ENCODE results near the gene ARL16. TPM values are rescaled to one million over a fixed set of nuclear protein-coding genes. Genes with fewer than 3 reads are reported as not detected.
A peak's percentile ranks its signal among the peaks of the same experiment; 100 is the strongest.

ARL16 gene
- polyA plus RNA-seq, 1 experiment, result 70.8 TPM

- no peak for DNase-seq (ENCODE audit: low read depth)
- no peaks in the 10 kb centered on the region for H3K27me3 ChIP-seq (ENCODE audit: control insufficient read depth, insufficient read depth, low read length)
- ChIA-PET POLR2A (interaction anchor here (0.6 kb wide), 1 partner anchor 24 kb away, joined by 3 read pairs; no protein-coding TSS in a partner anchor), CTCF (no interaction called here)
- TF ChIP-seq CTCF (IDR thresholded peaks at IDR 0.05; ENCODE audit: insufficient read depth, low read depth, low read length), result no peak
- peaks cover 23% of the 10 kb centered on the region for H3K36me3 ChIP-seq (ENCODE audit: control insufficient read depth, insufficient read depth, low read length)
- no peak overlapping the region for H3K4me3 ChIP-seq (ENCODE audit: low read depth, low read length)
These were observed 23.4 kb upstream of the ARL16 start for GRCh38 chr17:81706757-81707624.

- CTCF ChIA-PET, result no interaction called here
- POLR2A ChIA-PET, result no interaction called here
These were observed 22.6 kb upstream of the ARL16 start for GRCh38 chr17:81706232-81706611.

GRCh38 chr17:81705518-81706231 lies 22.1 kb upstream of the ARL16 start:
- ChIA-PET POLR2A (no interaction called here), CTCF (no interaction called here)
- no peak for DNase-seq (ENCODE audit: low read depth)
- TF ChIP-seq CTCF (IDR thresholded peaks at IDR 0.05; ENCODE audit: insufficient read depth, low read depth, low read length), result no peak
- Histone ChIP-seq H3K4me3 (ENCODE audit: low read depth, low read length) (no peak overlapping the region), H3K27me3 (ENCODE audit: control insufficient read depth, insufficient read depth, low read length) (no peaks in the 10 kb centered on the region), H3K36me3 (ENCODE audit: control insufficient read depth, insufficient read depth, low read length) (peaks cover 33% of the 10 kb centered on the region)

More at GRCh38 chr17:81706232-81706611, 22.6 kb upstream of the ARL16 start:
- Histone ChIP-seq H3K27me3 (ENCODE audit: control insufficient read depth, insufficient read depth, low read length) (no peaks in the 10 kb centered on the region), H3K36me3 (ENCODE audit: control insufficient read depth, insufficient read depth, low read length) (peaks cover 29% of the 10 kb centered on the region), H3K4me3 (ENCODE audit: low read depth, low read length) (no peak overlapping the region)
- DNase-seq (ENCODE audit: low read depth), result no peak
- no peak for TF ChIP-seq CTCF (IDR thresholded peaks at IDR 0.05; ENCODE audit: insufficient read depth, low read depth, low read length)

- Histone ChIP-seq H3K36me3 (ENCODE audit: control insufficient read depth, insufficient read depth, low read length) (peaks cover 35% of the 10 kb centered on the region), H3K4me3 (ENCODE audit: low read depth, low read length) (peak overlapping the region; percentile 62), H3K27me3 (ENCODE audit: control insufficient read depth, insufficient read depth, low read length) (no peaks in the 10 kb centered on the region)
- POLR2A ChIA-PET, result no interaction called here
- TF ChIP-seq CTCF (IDR thresholded peaks at IDR 0.05; ENCODE audit: insufficient read depth, low read depth, low read length), result no peak
- no peak for DNase-seq (ENCODE audit: low read depth)
- CTCF ChIA-PET, result interaction anchor here (0.8 to 1.3 kb wide), 3 partner anchors 10 to 21 kb away, joined by 3 read pairs; partner anchors contain the start of genes ARL16 and HGS
These were observed 20.4 kb upstream of the ARL16 start for GRCh38 chr17:81703747-81704654.

Data from BJ (cell line).